Neuronal stem cell (in vitro differentiated cells): ENCODE data around the gene LECT2.
A peak's percentile ranks its signal among the peaks of the same experiment; 100 is the strongest.

Experiments used
- DNase-seq: peaks from one replicate; pipeline ENCODE4 v3.0.0-alpha.2; 2013; ENCODE audit warnings: low spot score
- H2AFZ ChIP-seq: one replicate; pipeline ENCODE4 v1.6.1; 2013; ENCODE audit warnings: mild to moderate bottlenecking, low read length, inconsistent platforms
- H2AK5ac ChIP-seq: 2 replicates; pipeline ENCODE4 v1.6.1; 2013; ENCODE audit warnings: low read depth, mild to moderate bottlenecking, inconsistent platforms, low read length, moderate library complexity, mixed read lengths
- H2BK120ac ChIP-seq: 2 replicates; pipeline ENCODE4 v1.6.1; 2013; ENCODE audit warnings: low read depth, mild to moderate bottlenecking, inconsistent platforms, low read length, moderate library complexity, mixed read lengths
- H2BK12ac ChIP-seq: one replicate; pipeline ENCODE4 v1.6.1; 2013; ENCODE audit warnings: low read length, inconsistent platforms
- H2BK15ac ChIP-seq: 2 replicates; pipeline ENCODE4 v1.6.1; 2013; ENCODE audit warnings: mild to moderate bottlenecking, low read length, inconsistent platforms, mixed read lengths
- H2BK5ac ChIP-seq: one replicate; pipeline ENCODE4 v1.6.1; 2013; ENCODE audit warnings: inconsistent platforms, mild to moderate bottlenecking, low read length, moderate library complexity
- H3K14ac ChIP-seq: one replicate; pipeline ENCODE4 v1.6.1; 2013; ENCODE audit warnings: low read length, inconsistent platforms
- H3K18ac ChIP-seq: 2 replicates; pipeline ENCODE4 v1.6.1; 2013; ENCODE audit warnings: low read length, inconsistent platforms
- H3K23ac ChIP-seq: 2 replicates; pipeline ENCODE4 v1.6.1; 2013; ENCODE audit warnings: low read depth, mild to moderate bottlenecking, mixed read lengths, low read length, inconsistent platforms; ENCODE audit not compliant: poor library complexity
- H3K27ac ChIP-seq: replicated peaks from 3 replicates; pipeline ENCODE4 v1.5.1; 2013; ENCODE audit warnings: low read length, inconsistent platforms
- H3K27me3 ChIP-seq, 3 experiments: 2 replicates each; pipeline ENCODE4 v1.6.1; 2013; ENCODE audit warnings: low read length in 3 of 3, mild to moderate bottlenecking in 2 of 3, inconsistent platforms in 1 of 3, low read depth in 1 of 3, mixed read lengths in 1 of 3, moderate library complexity in 1 of 3; ENCODE audit not compliant: control insufficient read depth in 3 of 3, insufficient read depth in 3 of 3
- H3K36me3 ChIP-seq, 2 donors: replicated peaks in 1 of 2; 2 replicates each; pipeline ENCODE4 v1.6.1; 2013; ENCODE audit warnings: low read length in 2 of 2; ENCODE audit not compliant: control insufficient read depth in 2 of 2, insufficient read depth in 2 of 2
- H3K4ac ChIP-seq: 2 replicates; pipeline ENCODE4 v1.6.1; 2013; ENCODE audit warnings: inconsistent platforms, mild to moderate bottlenecking, low read length, moderate library complexity
- H3K4me1 ChIP-seq, 2 donors: 1 replicate in 1 of 2; 2 replicates in 1 of 2; pipeline ENCODE4 v1.6.1; 2013; ENCODE audit warnings: low read length in 2 of 2, low read depth in 1 of 2; ENCODE audit not compliant: control insufficient read depth in 2 of 2, insufficient read depth in 1 of 2
- H3K4me2 ChIP-seq: one replicate; pipeline ENCODE4 v1.6.1; 2013; ENCODE audit warnings: mild to moderate bottlenecking, low read length, inconsistent platforms; ENCODE audit not compliant: insufficient read depth, poor library complexity, severe bottlenecking
- H3K4me3 ChIP-seq, 2 donors: 2 replicates each; pipeline ENCODE4 v1.5.1; 2013; ENCODE audit warnings: low read length in 2 of 2, mild to moderate bottlenecking in 2 of 2, inconsistent platforms in 1 of 2, moderate library complexity in 1 of 2
- H3K79me1 ChIP-seq: one replicate; pipeline ENCODE4 v1.6.1; 2013; ENCODE audit warnings: low read depth, mild to moderate bottlenecking, inconsistent platforms, low read length, moderate library complexity
- H3K9ac ChIP-seq: one replicate; pipeline ENCODE4 v1.6.1; 2013; ENCODE audit warnings: mild to moderate bottlenecking, low read depth, low read length, inconsistent platforms; ENCODE audit not compliant: poor library complexity
- H3K9me3 ChIP-seq, 2 donors: replicated peaks in 1 of 2; 2 replicates each; pipeline versions ENCODE3 to v1.6.1; 2013; ENCODE audit warnings: low read length in 2 of 2, mild to moderate bottlenecking in 2 of 2, inconsistent platforms in 1 of 2, low read depth in 1 of 2, mixed read lengths in 1 of 2, moderate library complexity in 1 of 2; ENCODE audit not compliant: control insufficient read depth in 2 of 2, insufficient read depth in 1 of 2
- H4K8ac ChIP-seq: one replicate; pipeline ENCODE4 v1.6.1; 2013; ENCODE audit warnings: low read depth, mild to moderate bottlenecking, inconsistent platforms, low read length, moderate library complexity
- H4K91ac ChIP-seq: one replicate; pipeline ENCODE4 v1.6.1; 2013; ENCODE audit warnings: low read length, low read depth, mild to moderate bottlenecking, inconsistent platforms; ENCODE audit not compliant: poor library complexity
- WGBS, 2 donors: extraction: QIAGEN DNeasy Blood & Tissue Kit; methylation state at CpG; one replicate each; pipeline ENCODE4 v1.1.7; 2013; ENCODE audit warnings: missing lambda C conversion rate in 2 of 2, mixed read lengths in 1 of 2; ENCODE audit not compliant: insufficient read length in 2 of 2, insufficient replicate concordance in 1 of 2; ENCODE audit errors: extremely low coverage in 2 of 2; 5-methylcytosine and 5-hydroxymethylcytosine counted together

Gene LECT2

DNA sequence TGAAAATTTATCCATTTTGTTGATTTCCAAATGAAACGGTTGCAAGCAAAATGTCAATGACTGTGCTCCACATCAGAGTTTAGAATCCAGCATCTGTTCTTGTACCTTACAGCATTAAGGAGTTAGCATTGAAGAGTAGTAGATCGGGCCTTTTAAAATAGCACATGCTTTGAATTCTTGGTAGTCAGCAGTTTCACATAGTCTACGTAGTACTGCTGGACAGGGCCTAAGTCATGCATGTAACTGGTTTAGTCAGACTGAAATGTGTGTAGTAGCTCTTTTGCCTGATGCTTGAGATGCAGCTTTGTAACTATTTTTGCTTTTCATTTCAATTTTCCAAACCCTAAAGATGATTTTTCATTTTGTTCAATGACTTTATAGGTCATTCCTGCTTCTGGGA, 19.8 kb downstream of the LECT2 start:
- H2BK5ac ChIP-seq = no peak overlapping the region
- no peak overlapping the region for H2BK120ac ChIP-seq
- H2AFZ ChIP-seq = no peak overlapping the region
- H3K79me1 ChIP-seq = no peaks in the 10 kb centered on the region
- no peak overlapping the region for H3K4ac ChIP-seq
- H3K23ac ChIP-seq = no peak overlapping the region
- no peak overlapping the region for H4K91ac ChIP-seq
- no peak overlapping the region for H2AK5ac ChIP-seq
- peaks cover 7 to 40% (median 21%) of the 10 kb centered on the region in 3 experiments for H3K27me3 ChIP-seq
- no peak for DNase-seq
- WGBS, 2 donors = no CpG with 5 or more reads among the region's 3 CpGs
- no peak overlapping the region for H4K8ac ChIP-seq
- H3K18ac ChIP-seq = no peak overlapping the region
- H2BK15ac ChIP-seq = no peak overlapping the region
- no peak overlapping the region for H3K4me2 ChIP-seq
- no peaks in the 10 kb centered on the region for H3K4me1 ChIP-seq
- H3K27ac ChIP-seq = no peak overlapping the region
- H2BK12ac ChIP-seq = no peak overlapping the region
- H3K9ac ChIP-seq = no peak overlapping the region
- H3K9me3 ChIP-seq = no peaks in the 10 kb centered on the region
- H3K14ac ChIP-seq = no peak overlapping the region
- no peaks in the 10 kb centered on the region for H3K36me3 ChIP-seq
- no peak overlapping the region for H3K4me3 ChIP-seq

DNA sequence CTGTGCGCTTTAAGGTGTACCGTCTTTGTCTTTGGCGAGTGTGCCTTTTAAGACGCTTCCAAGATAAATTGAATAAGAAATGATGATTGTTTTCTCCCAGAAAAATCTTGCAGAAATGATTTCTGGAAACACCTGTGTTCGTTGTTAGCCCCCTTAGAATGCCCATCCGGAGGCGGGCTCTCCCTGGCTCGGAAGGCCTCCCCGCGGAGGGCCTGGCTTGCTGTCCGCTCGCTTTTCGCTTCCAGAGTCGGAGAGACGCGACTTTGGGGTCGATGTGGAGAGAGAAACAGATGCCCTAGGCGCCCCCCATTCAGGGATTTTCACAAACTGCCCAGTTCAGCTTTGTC, 23.9 kb downstream of the LECT2 start:
- peak; percentile 18 for DNase-seq
- Histone ChIP-seq H3K79me1 (no peaks in the 10 kb centered on the region), H3K27me3 (peaks cover 7 to 54% (median 24%) of the 10 kb centered on the region in 3 experiments), H3K4me3 (no peak overlapping the region), H3K36me3 (no peaks in the 10 kb centered on the region), H3K23ac (no peak overlapping the region), H3K4ac (no peak overlapping the region), H2BK5ac (no peak overlapping the region), H2BK15ac (no peak overlapping the region), H4K8ac (no peak overlapping the region), H3K9me3 (no peaks in the 10 kb centered on the region), H2BK12ac (no peak overlapping the region), H2AK5ac (no peak overlapping the region), H2BK120ac (no peak overlapping the region), H3K18ac (no peak overlapping the region), H3K9ac (no peak overlapping the region), H3K27ac (no peak overlapping the region), H4K91ac (no peak overlapping the region), H2AFZ (peak overlapping the region; percentile 64), H3K14ac (no peak overlapping the region), H3K4me1 (no peaks in the 10 kb centered on the region), H3K4me2 (peak overlapping the region; percentile 77)
- no CpG with 5 or more reads among the region's 18 CpGs for WGBS, 2 donors

DNA sequence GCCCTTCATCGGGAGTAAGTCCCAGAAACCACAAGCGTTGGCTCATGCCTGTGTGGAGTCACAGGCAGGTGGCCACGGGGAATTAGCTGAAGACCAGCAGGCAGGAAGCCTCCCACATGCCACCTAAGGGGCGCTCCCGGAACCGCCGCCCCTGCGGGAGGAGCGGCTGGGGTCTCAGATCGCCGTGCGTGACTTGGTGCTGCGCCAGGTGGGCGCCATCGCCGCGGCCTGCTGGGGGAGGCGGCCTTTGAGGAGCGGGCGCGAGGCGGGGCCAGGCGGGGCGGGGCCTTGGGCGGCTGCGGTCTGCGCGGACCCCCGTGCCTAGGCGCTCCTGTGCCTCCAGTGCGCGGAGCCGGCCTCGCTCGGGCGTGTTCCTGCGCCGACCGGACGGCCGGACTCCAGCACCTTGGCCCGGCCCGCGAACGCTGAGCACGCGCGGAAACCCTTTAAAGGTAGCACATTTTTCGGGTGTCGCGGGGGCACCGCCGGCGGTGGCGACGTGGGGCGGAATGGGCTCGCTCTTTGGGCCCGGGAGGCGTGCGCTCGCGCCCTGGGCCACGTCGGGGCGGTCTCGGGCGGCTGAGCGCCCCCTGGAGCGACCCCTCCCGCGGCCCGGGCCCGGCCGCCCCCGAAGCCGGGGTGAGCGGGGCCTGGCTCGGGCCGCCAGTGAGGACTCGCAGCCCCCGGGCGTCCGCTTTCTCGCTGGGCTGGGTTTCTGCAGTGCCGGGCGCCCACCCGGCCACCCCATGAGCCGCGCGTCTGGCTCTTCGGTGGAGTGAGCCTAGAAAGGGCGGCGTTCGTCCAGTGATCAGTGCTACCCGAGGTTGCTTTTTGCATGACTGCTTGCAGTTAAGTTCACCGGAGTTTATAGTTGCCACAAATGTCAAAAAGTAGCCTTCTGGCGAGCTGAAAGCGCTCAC, 24.5 kb downstream of the LECT2 start:
- WGBS, 2 donors = no CpG with 5 or more reads among the region's 99 CpGs
- Histone ChIP-seq H3K27ac (no peak overlapping the region), H2BK5ac (peak overlapping the region; percentile 24), H3K14ac (peak overlapping the region; percentile 47), H2BK12ac (no peak overlapping the region), H3K23ac (peak overlapping the region; percentile 65), H3K4ac (no peak overlapping the region), H2BK15ac (no peak overlapping the region), H2AFZ (peak overlapping the region; percentile 64), H4K91ac (no peak overlapping the region), H3K27me3 (peaks cover 7 to 54% (median 24%) of the 10 kb centered on the region in 3 experiments), H2AK5ac (no peak overlapping the region), H3K9ac (peak overlapping the region; percentile 60), H3K36me3 (no peaks in the 10 kb centered on the region), H3K4me3 (peak overlapping the region in 1 of 2 donors; percentile 82), H3K9me3 (no peaks in the 10 kb centered on the region), H4K8ac (no peak overlapping the region), H3K79me1 (no peaks in the 10 kb centered on the region), H3K4me2 (peak overlapping the region; percentile 77), H3K18ac (peak overlapping the region; percentile 83), H2BK120ac (no peak overlapping the region), H3K4me1 (no peaks in the 10 kb centered on the region)
- DNase-seq = peak; percentile 24

DNA sequence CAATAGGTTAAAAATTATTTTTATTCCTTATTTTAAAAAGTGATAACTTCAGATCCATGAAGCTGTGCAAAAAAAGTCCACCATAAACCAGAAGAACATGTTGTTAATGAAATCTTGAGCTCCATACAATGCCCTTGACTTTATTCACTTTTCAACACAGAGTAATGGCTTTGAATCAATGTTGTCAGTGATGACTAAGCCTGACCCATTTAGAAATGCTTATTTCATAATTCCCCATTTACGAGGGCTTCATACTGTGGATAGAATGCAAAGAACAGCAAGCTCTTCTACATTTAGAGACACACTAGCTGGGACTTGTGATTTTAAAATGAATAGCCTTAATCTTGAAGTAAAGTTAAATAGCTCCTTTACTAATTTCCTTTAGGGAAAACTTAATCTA, 33.4 kb downstream of the LECT2 start:
- no peak overlapping the region for H2BK120ac ChIP-seq
- no peak overlapping the region for H2BK12ac ChIP-seq
- no peak overlapping the region for H3K14ac ChIP-seq
- H3K4ac ChIP-seq = no peak overlapping the region
- no peak overlapping the region for H3K4me2 ChIP-seq
- no peak overlapping the region for H2AK5ac ChIP-seq
- DNase-seq = no peak
- H3K27me3 ChIP-seq = no peaks in the 10 kb centered on the region
- no peak overlapping the region for H4K8ac ChIP-seq
- H3K27ac ChIP-seq = no peak overlapping the region
- H3K18ac ChIP-seq = no peak overlapping the region
- H3K4me1 ChIP-seq = no peaks in the 10 kb centered on the region
- no peak overlapping the region for H3K4me3 ChIP-seq
- H3K9me3 ChIP-seq = no peaks in the 10 kb centered on the region
- H3K79me1 ChIP-seq = no peaks in the 10 kb centered on the region
- H3K23ac ChIP-seq = no peak overlapping the region
- no peak overlapping the region for H2BK5ac ChIP-seq
- no peak overlapping the region for H2BK15ac ChIP-seq
- no CpG with 5 or more reads among the region's 1 CpG for WGBS, 2 donors
- no peak overlapping the region for H2AFZ ChIP-seq
- no peaks in the 10 kb centered on the region for H3K36me3 ChIP-seq
- no peak overlapping the region for H4K91ac ChIP-seq
- H3K9ac ChIP-seq = no peak overlapping the region
